HepG2 (cell line): ENCODE results near the gene NEURL3.

Experiments used
- CHD2 ChIP-seq: IDR thresholded peaks from 2 replicates; pipeline ENCODE4 v1.6.1; 2011; ENCODE audit warnings: low read depth, low read length, improper control_type of control experiment
- CTCF ChIP-seq: sonication (generic); formaldehyde crosslinking; IDR thresholded peaks from 2 replicates; pipeline ENCODE4 v1.5.0; 2020; ENCODE audit warnings: mild to moderate bottlenecking, missing genetic modification reagents, moderate library complexity
- FOSL2 ChIP-seq: sonication (generic); formaldehyde crosslinking; IDR thresholded peaks from 2 replicates; pipeline ENCODE4 v1.4.0; 2020; ENCODE audit warnings: missing genetic modification reagents
- GATAD2A ChIP-seq: IDR thresholded peaks from 2 replicates; pipeline ENCODE4 v1.6.1; 2016
- NFYB ChIP-seq: sonication (generic); formaldehyde crosslinking; IDR thresholded peaks from 2 replicates; pipeline ENCODE4 v1.4.0; 2020; ENCODE audit warnings: missing genetic modification reagents
- ZNF431 ChIP-seq: sonication (generic); formaldehyde crosslinking; IDR thresholded peaks from 2 replicates; pipeline ENCODE4 v1.9.0; 2022; ENCODE audit warnings: missing genetic modification reagents, low read depth, mild to moderate bottlenecking, borderline replicate concordance
- TF ChIP-seq, protein P1 (sequence below): sonication (generic); formaldehyde crosslinking; IDR thresholded peaks from 2 replicates; pipeline ENCODE4 v1.8.1; 2022; ENCODE audit warnings: low read depth, mild to moderate bottlenecking, missing genetic modification reagents

GRCh38 chr2:96486696-96487095 is 18.5 kb downstream of the NEURL3 start:
- TF ChIP-seq CTCF (CRISPR knock-in tag) (no peak), CHD2 (no peak), ZNF431 (no peak), NFYB (CRISPR knock-in tag) (no peak), FOSL2 (no peak), GATAD2A (CRISPR knock-in tag) (no peak)
- TF ChIP-seq, protein P1, sequence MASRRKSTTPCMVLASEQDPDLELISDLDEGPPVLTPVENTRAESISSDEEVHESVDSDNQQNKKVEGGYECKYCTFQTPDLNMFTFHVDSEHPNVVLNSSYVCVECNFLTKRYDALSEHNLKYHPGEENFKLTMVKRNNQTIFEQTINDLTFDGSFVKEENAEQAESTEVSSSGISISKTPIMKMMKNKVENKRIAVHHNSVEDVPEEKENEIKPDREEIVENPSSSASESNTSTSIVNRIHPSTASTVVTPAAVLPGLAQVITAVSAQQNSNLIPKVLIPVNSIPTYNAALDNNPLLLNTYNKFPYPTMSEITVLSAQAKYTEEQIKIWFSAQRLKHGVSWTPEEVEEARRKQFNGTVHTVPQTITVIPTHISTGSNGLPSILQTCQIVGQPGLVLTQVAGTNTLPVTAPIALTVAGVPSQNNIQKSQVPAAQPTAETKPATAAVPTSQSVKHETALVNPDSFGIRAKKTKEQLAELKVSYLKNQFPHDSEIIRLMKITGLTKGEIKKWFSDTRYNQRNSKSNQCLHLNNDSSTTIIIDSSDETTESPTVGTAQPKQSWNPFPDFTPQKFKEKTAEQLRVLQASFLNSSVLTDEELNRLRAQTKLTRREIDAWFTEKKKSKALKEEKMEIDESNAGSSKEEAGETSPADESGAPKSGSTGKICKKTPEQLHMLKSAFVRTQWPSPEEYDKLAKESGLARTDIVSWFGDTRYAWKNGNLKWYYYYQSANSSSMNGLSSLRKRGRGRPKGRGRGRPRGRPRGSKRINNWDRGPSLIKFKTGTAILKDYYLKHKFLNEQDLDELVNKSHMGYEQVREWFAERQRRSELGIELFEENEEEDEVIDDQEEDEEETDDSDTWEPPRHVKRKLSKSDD (CRISPR knock-in tag), result no peak
